HG03159 (cell line): ENCODE measurements around the gene NME1.
"Not testable (repeated sequence)": the region's sequence is repeated elsewhere in the genome, so short reads cannot be mapped to it uniquely, and the experiment has no call there.

ENCODE experiments used
- ATAC-seq: cut with Tn5 transposase; IDR thresholded peaks from one replicate; pipeline ENCODE4 v1.9.1; 2021; ENCODE audit warnings: mild to moderate bottlenecking, moderate library complexity; ENCODE audit not compliant: unreplicated experiment

The NME1 gene

GRCh38 chr17:51144266-51145022, 8.9 kb upstream of the NME1 start:
- no peak for ATAC-seq

- no peak for ATAC-seq
Measured at GRCh38 chr17:51147650-51148049, 5.7 kb upstream of the NME1 start.

DNA sequence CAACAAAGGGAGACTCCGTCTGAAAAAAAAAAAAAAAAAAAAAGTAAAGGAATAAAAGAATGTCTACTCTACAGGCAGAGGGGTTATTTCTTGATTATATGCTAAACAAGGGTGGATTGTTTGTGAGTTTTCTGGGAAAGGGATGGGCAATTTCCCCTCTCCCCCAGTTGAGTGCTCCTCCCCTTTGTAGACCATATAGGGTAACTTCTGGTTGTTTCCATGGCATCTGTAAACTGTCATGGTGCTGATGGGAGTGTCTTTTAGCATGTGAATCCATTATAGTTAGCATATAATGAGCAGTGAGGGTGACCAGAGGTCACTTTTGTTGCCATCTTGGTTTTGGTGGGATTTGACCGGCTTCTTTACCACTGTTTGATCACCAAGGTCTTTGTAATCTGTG, 4.2 kb upstream of the NME1 start:
- ATAC-seq: no peak

DNA sequence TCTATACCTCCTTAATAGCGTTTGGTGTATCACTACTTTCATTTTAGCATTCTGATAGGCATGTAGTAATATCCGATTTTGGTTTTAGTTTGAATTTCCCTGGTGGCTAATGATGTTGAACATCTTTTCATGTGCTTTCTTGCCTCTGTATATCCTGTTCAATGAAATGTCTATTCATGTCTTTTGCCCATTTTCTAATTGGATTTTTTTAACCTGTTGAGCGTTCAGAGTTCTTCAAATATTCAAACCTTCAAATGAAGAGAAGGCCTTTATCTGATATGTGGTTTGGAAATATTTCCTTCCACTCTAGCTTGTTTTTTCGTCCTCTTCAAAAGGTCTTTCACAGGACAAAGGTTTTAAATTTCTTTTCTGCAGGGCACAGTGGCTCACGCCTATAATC, 2.4 kb upstream of the NME1 start:
- ATAC-seq: no peak

GRCh38 chr17:51152766-51153209, 571 bp upstream of the NME1 start:
- ATAC-seq: no peak

GRCh38 chr17:51154176-51154575, 817 bp downstream of the NME1 start:
- no peak for ATAC-seq

DNA sequence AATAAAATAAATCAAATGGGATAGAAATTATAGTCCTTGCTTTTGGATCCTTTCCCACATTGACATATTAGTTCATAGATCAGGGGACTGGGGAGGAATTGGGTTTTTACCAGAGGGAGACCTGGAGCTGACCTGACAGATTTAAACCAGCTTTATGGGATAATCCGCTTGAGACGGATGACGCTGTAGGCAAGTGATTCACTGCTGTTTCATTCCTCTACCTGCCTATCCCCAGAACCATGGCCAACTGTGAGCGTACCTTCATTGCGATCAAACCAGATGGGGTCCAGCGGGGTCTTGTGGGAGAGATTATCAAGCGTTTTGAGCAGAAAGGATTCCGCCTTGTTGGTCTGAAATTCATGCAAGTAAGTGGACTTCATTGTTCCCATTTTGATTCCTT, 2.1 kb downstream of the NME1 start:
- no peak for ATAC-seq

DNA sequence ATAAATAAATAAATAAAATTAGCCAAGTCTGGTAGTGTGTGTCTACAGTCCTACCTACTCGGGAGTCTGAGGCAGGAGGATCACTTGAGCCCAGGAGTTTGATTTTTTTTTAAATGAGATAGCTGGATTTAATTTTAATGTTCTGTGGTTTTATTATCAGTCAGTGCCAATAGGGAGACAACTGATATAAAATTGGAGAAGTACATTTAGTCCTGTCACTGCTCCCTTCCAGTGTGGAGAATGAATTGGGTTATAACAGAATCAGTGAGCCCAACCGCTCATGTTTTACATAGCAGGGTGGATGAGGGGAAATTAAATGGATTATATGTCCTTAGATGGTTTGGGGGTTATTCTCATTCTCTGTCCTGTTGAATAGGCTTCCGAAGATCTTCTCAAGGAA, 6.2 kb downstream of the NME1 start:
- ATAC-seq: no peak

DNA sequence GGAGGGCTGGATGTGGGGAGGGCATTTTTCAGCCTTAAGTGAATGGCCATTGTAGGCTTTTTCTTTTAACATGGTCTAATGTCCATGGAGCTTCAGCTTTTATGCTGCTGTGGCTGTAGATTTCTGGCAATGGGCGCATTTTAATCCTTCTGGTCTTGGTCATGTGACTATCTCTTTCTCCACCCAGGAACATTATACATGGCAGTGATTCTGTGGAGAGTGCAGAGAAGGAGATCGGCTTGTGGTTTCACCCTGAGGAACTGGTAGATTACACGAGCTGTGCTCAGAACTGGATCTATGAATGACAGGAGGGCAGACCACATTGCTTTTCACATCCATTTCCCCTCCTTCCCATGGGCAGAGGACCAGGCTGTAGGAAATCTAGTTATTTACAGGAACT, 8.2 kb downstream of the NME1 start:
- ATAC-seq: no peak

DNA sequence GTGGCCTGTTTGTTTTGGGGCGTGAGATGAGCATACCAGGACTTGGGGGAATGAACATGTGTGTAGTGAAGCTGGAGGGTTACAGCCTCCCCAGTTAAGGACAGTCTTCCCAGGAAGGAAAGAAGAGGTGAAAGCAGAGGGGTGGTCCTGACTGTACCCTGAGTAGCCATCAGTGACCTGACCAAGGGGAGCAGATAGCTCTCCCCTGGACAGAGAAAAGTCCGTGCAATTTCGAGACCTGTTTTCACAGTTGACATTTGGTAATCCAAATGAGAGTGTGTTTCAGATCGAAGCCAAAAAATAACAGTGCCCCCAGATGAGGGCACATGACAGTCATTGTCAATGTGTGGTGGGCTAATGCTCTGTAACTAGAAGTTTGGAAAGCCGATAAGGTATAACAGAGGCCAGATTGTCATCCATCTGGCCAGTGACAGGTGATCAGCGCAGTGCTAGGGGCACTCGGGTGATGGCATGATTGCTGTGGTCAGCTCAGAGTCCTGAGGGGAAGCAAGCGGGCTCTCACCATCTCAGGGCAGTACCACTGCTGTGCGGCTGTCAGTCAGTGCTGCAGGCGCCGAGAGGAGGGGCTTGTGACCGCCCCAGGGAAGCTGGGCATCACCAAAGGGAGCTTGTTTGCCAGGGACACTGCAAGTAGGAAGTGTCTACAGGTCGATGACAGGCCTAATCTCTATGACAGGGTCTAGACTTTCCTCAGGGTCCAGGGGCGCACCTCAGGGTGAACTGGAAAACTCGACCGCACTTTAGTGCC, 11.7 kb downstream of the NME1 start:
- ATAC-seq: no peak

DNA sequence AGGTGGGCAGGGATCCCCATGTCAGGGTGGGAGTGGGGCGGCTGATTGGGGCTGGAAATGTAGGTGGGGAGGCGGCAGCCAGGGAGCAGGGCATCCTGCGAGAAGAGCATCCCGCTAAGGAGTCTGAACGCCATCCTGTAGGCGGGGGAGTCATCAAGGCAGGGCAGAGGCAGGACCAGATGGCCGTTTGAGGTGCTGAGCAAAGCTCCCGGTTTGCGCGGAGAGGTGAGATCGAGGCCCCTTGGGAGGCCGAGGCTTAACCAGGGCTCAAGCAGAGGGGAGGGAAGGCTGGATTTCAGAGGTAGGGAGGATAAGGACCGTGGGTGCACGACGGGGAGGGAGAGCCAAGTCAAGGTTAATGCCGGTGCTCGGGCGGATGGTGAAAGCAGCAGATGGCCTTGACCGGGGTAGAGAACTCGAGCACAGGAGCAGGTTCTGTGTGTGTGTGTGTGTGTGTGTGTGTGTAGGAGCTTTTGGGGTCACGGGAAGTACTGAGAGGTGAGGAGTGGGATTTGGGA, 12.4 kb downstream of the NME1 start:
- peak; percentile 22 for ATAC-seq

GRCh38 chr17:51166198-51166986, 13.0 kb downstream of the NME1 start, which contains the start of gene NME2:
Gene NME2 (plus strand): TSS chr17:51166411. CDS start chr17:51166831, 420 bp downstream.
- peak; percentile 82 for ATAC-seq

GRCh38 chr17:51166987-51167931, 13.9 kb downstream of the NME1 start:
- ATAC-seq: peak; percentile 47

DNA sequence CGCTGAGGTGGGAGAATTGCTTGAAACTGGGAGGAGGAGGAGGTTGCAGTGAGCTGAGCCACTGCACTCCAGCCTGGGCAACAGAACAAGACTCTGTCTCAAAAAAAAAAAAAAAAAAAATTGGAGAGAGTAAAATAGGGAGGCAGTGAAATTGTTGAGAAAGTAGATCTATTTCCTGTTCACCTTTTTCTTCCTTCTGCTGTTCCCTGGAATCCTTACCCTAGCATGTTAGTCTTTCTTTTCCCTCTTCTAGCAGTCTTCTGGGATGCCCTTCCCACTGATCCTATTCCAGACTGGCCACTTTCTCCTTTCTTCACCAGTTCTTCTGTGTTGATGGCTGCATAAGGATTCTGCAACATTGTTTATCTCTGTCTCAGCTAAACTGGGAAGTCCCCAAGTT, 16.0 kb downstream of the NME1 start:
- ATAC-seq: no peak

DNA sequence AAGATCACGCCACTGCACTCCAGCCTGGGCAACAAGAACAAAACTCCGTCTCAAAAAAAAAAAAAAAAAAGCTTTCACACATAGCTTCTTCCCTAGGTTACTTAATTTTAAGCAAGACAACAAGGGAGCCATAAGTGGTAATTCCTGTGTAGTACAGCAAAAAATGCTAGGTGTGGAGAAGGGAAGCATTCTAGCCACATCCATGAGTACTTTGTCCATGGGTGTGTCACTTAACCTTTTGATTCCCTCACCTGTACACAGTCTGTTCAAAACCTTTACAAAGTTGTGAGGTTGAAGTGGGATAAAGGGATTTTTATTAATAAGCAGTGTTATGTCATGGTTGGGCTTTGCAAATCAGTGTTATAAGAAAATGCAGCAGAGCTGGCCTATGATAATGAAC, 17.4 kb downstream of the NME1 start:
- no peak for ATAC-seq

DNA sequence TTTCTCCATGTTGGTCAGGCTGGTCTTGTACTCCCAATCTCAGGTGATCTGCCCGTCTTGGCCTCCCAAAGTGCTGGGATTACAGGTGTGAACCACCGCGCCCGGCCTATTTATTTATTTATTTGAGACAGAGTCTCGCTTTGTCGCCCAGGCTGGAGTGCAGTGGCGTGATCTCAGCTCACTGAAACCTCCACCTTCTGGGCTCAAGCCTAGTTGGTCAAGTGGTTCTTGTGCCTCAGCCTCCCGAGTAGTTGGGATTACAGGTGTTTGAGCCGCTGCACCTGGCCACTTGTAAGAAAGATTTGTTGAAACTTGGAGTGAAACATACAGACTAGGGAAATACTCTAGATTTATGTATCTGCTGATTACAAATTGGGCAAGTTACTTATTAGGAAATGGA, 18.7 kb downstream of the NME1 start:
- not testable (repeated sequence) for ATAC-seq

- ATAC-seq: no peak
Measured at GRCh38 chr17:51180486-51180885, 27.1 kb downstream of the NME1 start.

- ATAC-seq: no peak
Measured at GRCh38 chr17:51184124-51184523, 30.8 kb downstream of the NME1 start.

DNA sequence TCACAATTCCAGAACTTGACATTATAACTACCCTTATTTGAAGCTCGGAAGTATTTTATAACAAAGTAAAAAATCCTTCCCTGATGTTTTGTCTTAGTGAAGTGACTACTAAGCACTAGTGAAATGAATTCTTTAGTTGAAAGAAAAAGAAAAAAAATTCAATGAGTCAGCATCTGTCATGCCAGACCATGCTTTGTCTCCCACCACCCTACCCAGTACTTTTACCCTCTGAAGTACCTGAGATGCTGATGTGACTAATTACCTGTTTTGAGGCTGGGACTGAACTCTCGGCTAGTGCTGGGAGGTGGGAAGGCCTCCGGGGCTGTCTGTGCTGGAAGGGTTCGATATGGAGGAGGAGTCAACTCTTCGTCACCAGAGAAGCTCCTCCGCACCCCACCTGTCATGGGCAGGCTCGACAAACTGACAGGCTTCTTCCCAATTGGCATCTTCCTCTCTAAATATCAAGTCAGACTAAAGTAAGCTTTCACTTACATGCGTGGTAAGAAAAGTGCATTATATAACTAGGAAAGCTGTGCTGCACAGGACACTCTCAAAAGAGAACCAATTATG, 32.5 kb downstream of the NME1 start:
- no peak for ATAC-seq
